ENCODE measurements around the gene NRTN.

DNA sequence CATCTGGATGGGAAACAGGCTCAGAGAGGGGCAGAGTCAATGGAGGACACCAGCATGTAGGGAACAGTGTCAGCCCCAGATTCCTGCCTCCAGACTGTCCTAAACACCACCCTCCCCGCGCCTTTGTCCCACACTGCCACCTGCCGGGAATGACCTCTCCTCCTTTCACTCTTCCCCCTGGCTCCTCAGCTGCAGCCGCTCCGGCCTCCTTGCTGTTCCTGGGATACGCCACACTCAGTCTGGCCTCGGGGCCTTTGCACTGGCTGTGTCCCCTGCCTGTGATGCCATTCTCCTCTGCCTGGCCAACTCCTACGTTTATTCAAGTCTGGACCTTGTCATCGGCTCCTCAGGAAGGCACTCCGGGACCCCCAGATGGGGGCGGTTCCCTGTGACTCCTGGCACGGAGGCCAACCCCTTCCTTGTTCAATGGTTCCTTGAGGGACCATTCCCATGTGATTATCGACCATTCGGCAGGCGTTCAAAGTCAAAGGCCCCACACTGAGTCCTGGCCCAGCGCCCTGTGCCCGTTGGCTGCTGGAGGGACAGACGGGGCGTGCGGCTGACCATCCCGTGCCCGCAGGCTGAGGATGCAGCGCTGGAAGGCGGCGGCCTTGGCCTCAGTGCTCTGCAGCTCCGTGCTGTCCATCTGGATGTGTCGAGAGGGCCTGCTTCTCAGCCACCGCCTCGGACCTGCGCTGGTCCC, 18.9 kb downstream of the NRTN start:
- no peak for TF ChIP-seq POLR2A (IDR thresholded peaks at IDR 0.05; ENCODE audit: low read depth)
- TF ChIP-seq, protein P1, sequence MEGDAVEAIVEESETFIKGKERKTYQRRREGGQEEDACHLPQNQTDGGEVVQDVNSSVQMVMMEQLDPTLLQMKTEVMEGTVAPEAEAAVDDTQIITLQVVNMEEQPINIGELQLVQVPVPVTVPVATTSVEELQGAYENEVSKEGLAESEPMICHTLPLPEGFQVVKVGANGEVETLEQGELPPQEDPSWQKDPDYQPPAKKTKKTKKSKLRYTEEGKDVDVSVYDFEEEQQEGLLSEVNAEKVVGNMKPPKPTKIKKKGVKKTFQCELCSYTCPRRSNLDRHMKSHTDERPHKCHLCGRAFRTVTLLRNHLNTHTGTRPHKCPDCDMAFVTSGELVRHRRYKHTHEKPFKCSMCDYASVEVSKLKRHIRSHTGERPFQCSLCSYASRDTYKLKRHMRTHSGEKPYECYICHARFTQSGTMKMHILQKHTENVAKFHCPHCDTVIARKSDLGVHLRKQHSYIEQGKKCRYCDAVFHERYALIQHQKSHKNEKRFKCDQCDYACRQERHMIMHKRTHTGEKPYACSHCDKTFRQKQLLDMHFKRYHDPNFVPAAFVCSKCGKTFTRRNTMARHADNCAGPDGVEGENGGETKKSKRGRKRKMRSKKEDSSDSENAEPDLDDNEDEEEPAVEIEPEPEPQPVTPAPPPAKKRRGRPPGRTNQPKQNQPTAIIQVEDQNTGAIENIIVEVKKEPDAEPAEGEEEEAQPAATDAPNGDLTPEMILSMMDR (IDR thresholded peaks at IDR 0.05): peak in 1 of 3 experiments; percentile 8
